Glomerular visceral epithelial cell (primary cell): ENCODE measurements around the gene METTL23.
A peak's percentile ranks its signal among the peaks of the same experiment; 100 is the strongest.

Experiments
- DNase-seq: peaks from one replicate; pipeline ENCODE4 v3.0.0-alpha.2; 2016; ENCODE audit errors: extremely low spot score

The METTL23 gene

GRCh38 chr17:76726776-76727718 lies at the start of gene METTL23:
METTL23 (plus strand) TSS chr17:76726839; CDS start chr17:76729711, 2,872 bp downstream.
- peak; percentile 79 for DNase-seq

- no peak for DNase-seq
Observed at GRCh38 chr17:76677406-76677805, 49.2 kb upstream of the METTL23 start.

DNA sequence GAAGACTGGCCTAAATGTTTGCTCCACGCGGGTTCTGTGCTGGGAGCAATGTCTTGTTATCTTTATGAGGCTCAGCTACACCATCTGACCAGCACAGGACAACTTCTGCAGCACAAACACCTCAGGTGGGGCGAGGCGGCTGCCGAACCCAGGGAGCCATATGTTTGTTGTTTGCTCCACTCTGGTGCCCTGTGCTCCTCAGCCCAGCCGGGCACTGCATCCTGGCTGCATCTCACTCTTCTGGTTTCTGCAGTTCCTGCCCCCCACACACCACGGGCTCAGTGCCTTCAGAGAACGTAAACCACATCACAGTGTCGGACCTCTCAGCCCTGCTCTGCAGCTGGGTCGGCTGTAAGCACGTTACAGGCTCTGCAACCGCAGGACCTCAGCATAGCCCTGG lies 48.3 kb upstream of the METTL23 start:
- DNase-seq: no peak

GRCh38 chr17:76679239-76679638 lies 47.4 kb upstream of the METTL23 start:
- DNase-seq: no peak

GRCh38 chr17:76681222-76682137 lies 45.2 kb upstream of the METTL23 start:
- peak; percentile 67 for DNase-seq

DNA sequence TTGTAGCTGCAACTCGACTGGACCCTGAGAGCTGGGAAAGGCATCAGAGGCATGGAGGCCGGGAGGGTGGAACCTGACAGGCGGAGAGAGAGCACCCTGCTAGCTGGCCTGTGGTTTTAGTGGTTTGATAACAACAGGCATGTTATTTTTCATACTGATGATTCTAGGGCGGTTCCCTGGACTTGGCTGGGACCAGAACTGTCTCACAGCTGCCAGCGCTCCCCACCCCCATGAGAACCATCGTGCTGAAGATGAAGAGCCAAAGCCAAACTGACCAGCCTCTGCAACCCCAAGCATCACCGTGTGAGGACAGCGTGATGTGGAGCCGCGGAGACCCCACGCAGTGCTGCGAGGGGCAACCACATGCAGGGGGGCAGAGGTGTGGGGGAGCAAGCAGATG lies 44.3 kb upstream of the METTL23 start:
- DNase-seq: no peak

DNA sequence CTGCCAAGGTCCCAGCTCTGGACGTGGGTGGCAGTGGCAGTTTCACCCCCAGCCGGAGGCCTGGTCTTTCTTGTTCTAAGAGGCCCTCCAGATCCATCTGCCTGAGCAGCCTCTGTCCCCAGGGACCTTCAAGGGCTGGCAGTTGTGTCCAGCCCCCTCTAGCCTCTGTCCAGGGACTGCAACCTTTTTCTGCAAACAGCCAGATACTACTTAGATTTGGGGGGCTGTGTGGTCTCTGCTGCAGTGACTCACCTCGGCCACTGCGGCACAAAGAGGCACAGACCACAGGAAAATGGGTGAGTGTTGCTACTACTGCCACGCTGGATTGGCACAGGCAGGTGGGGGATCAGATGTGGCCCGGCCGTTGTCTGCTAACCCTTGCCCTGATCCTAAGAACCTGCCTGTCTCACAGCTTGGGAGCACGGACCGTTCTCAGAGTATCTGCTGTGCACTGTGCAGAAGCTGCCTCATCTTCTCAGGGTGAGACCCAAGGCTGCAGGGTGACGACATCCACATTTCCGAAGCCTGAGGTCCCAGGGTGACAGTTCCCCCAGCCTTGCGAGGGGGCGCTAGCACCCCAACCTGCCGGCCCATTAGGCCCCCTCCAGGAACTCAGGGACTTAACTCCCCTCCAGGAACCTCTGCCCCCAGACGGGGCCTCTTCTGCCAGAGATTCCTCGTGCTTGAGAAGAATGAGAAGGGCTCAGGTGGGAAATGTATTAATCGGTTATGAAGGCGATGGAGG lies 43.5 kb upstream of the METTL23 start:
- DNase-seq: no peak

- no peak for DNase-seq
Observed at GRCh38 chr17:76683921-76684745, 42.5 kb upstream of the METTL23 start.

DNA sequence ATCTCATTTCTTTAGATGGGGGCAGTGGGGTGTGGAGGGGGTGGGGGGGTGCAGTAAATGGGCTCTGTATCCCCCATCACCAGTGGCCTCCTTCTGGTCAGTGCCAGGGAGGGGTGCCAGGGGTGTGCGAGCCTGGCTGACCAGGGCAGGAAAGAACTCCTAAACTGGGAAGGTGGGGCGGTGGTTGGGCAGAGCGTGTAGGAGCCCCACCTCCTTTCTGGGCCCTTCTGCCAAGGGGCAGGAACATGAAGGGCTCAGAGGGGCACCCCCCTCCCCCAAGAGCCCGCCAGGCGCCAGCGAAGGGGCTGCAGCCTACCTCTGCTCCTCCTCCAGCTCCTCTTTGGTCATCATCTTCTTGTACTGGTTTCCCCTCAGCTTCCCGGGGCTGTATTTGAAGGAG lies 41.9 kb upstream of the METTL23 start:
- DNase-seq: no peak

DNA sequence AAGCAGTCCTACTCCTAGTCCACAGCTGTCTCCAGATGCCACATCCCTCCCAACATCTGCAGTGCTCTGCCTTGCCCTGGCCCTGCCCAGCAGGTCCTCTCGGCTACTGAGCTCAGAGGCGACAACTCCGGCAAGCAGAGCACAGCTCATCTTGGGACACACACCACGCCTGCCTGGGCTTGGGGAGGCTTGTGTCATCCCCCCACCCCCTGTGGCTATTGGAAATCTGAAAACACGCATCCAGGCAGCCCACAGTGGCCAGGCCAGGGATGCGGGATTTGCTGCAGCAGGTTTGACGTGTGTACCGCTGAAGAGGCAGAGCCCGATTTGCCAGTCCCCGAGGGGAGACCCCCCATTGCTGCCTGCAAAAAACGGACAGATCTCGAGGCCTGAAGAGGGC lies 41.3 kb upstream of the METTL23 start:
- no peak for DNase-seq

GRCh38 chr17:76685846-76686245 lies 40.8 kb upstream of the METTL23 start:
- DNase-seq: no peak

GRCh38 chr17:76686538-76687297 lies 39.9 kb upstream of the METTL23 start:
- peak; percentile 39 for DNase-seq

GRCh38 chr17:76687298-76688164 lies 39.1 kb upstream of the METTL23 start:
- no peak for DNase-seq

- DNase-seq: peak; percentile 69
Observed at GRCh38 chr17:76688165-76688622, 38.4 kb upstream of the METTL23 start.

GRCh38 chr17:76689859-76690258 lies 36.8 kb upstream of the METTL23 start:
- no peak for DNase-seq

GRCh38 chr17:76690596-76691280 lies 35.9 kb upstream of the METTL23 start:
- DNase-seq: no peak

- DNase-seq: no peak
Observed at GRCh38 chr17:76691379-76692191, 35.1 kb upstream of the METTL23 start.
